ENCODE data around the gene EP400.

DNA sequence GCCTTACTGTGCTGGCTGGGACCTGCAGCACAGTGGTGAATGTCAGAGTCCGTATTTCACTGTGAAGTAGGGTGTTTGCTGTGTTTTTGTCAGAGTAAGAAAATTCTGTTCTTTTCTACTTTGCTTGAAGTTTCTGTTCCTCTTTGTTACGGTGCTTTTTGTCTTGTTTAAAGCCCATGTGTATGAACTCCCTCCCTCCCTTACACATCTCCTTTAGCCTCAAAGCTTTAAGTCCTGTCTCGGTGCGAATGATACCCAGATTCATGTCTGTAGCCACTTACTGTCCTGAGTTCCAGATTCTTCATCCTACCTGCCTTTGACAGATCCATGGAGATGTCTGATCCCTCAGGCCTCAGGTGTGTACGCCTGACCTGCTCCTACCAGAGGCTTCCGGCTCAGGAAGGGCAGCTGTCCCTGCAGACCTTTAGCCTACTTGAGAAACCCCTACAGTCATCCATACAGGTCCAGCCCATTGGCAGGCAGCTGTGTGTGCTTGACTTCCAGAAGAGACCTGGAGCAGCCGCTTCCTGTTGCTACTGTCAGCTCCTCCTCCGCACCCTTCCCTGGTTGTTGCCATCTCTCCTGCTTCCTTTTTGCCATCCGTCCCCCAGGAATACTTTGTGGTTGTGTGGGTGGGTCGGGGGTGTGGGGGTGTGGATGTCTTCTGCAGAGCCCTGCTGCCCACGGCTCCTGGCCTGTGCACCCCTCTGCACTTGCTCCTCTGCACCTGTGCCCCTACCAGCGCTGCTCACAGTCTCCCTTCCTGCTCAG lies 121.5 kb downstream of the EP400 start:
- TF ChIP-seq, protein P1, sequence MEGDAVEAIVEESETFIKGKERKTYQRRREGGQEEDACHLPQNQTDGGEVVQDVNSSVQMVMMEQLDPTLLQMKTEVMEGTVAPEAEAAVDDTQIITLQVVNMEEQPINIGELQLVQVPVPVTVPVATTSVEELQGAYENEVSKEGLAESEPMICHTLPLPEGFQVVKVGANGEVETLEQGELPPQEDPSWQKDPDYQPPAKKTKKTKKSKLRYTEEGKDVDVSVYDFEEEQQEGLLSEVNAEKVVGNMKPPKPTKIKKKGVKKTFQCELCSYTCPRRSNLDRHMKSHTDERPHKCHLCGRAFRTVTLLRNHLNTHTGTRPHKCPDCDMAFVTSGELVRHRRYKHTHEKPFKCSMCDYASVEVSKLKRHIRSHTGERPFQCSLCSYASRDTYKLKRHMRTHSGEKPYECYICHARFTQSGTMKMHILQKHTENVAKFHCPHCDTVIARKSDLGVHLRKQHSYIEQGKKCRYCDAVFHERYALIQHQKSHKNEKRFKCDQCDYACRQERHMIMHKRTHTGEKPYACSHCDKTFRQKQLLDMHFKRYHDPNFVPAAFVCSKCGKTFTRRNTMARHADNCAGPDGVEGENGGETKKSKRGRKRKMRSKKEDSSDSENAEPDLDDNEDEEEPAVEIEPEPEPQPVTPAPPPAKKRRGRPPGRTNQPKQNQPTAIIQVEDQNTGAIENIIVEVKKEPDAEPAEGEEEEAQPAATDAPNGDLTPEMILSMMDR (IDR thresholded peaks at IDR 0.05) = no peak
- TF ChIP-seq EP300 (IDR thresholded peaks at IDR 0.05) = no peak
- TF ChIP-seq POLR2A (IDR thresholded peaks at IDR 0.05) = no peak
